Panc1 (cell line): ENCODE measurements around the gene FHL2. TPM values are rescaled to one million over a fixed set of nuclear protein-coding genes. Genes with fewer than 3 reads are reported as not detected.

Experiments used
- ATAC-seq: fragments of 200-7000 bp; cut with Tn5 transposase; 2 replicates; pipeline ENCODE4 v1.9.1; 2020; ENCODE audit warnings: mild to moderate bottlenecking, moderate library complexity
- BruUV-seq: library from RNA; stranded (reverse); fragments of 400-500 nt; replicated peaks from 2 replicates; lab custom pipeline; 2021; lab: Mats Ljungman, UMichigan
- CTCF ChIA-PET: fragments of 300-600 bp; sonication (Branson Sonifier 250); formaldehyde crosslinking; loops from one replicate; lab custom pipeline; 2022; ENCODE audit warnings: antibody characterized with exemption; lab: Charles Lee
- POLR2A ChIA-PET: fragments of 300-600 bp; sonication (Branson Sonifier 250); formaldehyde crosslinking; loops from one replicate; lab custom pipeline; 2022; ENCODE audit warnings: antibody characterized with exemption; lab: Charles Lee
- DNase-seq: peaks from one replicate; pipeline ENCODE4 v3.0.0-alpha.2; 2010; ENCODE audit warnings: low read depth, low spot score
- H3K27ac ChIP-seq: 2 replicates; pipeline ENCODE4 v1.5.1; 2011; ENCODE audit warnings: mild to moderate bottlenecking, low read length, inconsistent platforms
- H3K27me3 ChIP-seq: fragments of 200-500 bp; sonication (Bioruptor generic); 2 replicates; pipeline ENCODE4 v1.6.0; 2014; ENCODE audit warnings: low read length, inconsistent platforms; ENCODE audit not compliant: control insufficient read depth, insufficient read depth
- H3K36me3 ChIP-seq: fragments of 200-500 bp; sonication (Bioruptor generic); 2 replicates; pipeline ENCODE4 v1.5.1; 2014; ENCODE audit warnings: inconsistent platforms, mild to moderate bottlenecking, low read length, moderate library complexity; ENCODE audit not compliant: control insufficient read depth, insufficient read depth
- H3K4me1 ChIP-seq: 2 replicates; pipeline ENCODE4 v1.5.1; 2011; ENCODE audit warnings: inconsistent platforms, mild to moderate bottlenecking, low read length, moderate library complexity; ENCODE audit not compliant: control insufficient read depth, insufficient read depth
- H3K4me3 ChIP-seq, 2 experiments: 2 replicates each; pipeline ENCODE4 v1.5.1; 2011 to 2012; ENCODE audit warnings: low read depth in 2 of 2, low read length in 2 of 2, mild to moderate bottlenecking in 2 of 2, inconsistent platforms in 1 of 2, moderate library complexity in 1 of 2
- H3K9me3 ChIP-seq: fragments of 200-500 bp; sonication (Bioruptor generic); 2 replicates; pipeline ENCODE4 v1.5.1; 2014; ENCODE audit warnings: low read depth, mild to moderate bottlenecking, inconsistent platforms, low read length, moderate library complexity; ENCODE audit not compliant: control insufficient read depth, insufficient read depth
- POLR2AphosphoS5 ChIP-seq: IDR thresholded peaks from 2 replicates; pipeline ENCODE4 v1.6.1; 2012; ENCODE audit warnings: mild to moderate bottlenecking, low read depth, low read length, moderate library complexity
- SIN3A ChIP-seq: IDR thresholded peaks from 2 replicates; pipeline ENCODE4 v1.6.1; 2012; ENCODE audit warnings: low read depth, mild to moderate bottlenecking, low read length, moderate library complexity, borderline replicate concordance; ENCODE audit not compliant: insufficient read depth
- TCF7L2 ChIP-seq: IDR thresholded peaks from 2 replicates; pipeline ENCODE4 v1.6.1; 2011; ENCODE audit warnings: mild to moderate bottlenecking, low read depth, low read length, inconsistent platforms
- in situ Hi-C: cut with HindIII; loops from 2 replicates; pipeline ENCODE4 v1.10.0; 2016; ENCODE audit warnings: low sequenced_read_pairs, low pct_unique_long_range_greater_than_20kb
- intact Hi-C: fragments of 100-400 bp; cut with micrococcal nuclease; formaldehyde crosslinking; loops from one replicate; pipeline ENCODE4 v1.10.0; 2022; ENCODE audit not compliant: unreplicated experiment
- total RNA-seq: library from RNA; stranded (reverse); gene quantifications from one replicate; pipeline ENCODE4 v1.2.1, GENCODE V29; 2021; ENCODE audit not compliant: unreplicated experiment
- TF ChIP-seq, protein P1 (sequence below), 2 experiments: IDR thresholded peaks; 2 replicates each; pipeline ENCODE4 v1.6.1; 2011 to 2012; ENCODE audit warnings: low read depth in 2 of 2, control low read depth in 1 of 2, low read length in 1 of 2, mild to moderate bottlenecking in 1 of 2, moderate library complexity in 1 of 2; ENCODE audit not compliant: insufficient read depth in 1 of 2
- TF ChIP-seq, protein P2 (sequence below): fragments of 450-650 bp; IDR thresholded peaks from 2 replicates; pipeline ENCODE4 v1.5.1; 2017; ENCODE audit warnings: mild to moderate bottlenecking

FHL2 gene
- total RNA-seq, 1 experiment from 2014 or later: 378 TPM

- peaks cover 99% of the 10 kb centered on the region for H3K4me1 ChIP-seq
- in situ Hi-C loops (no loop called here), intact Hi-C loops (no loop called here)
- no TSS peak for BruUV-seq
- H3K27ac ChIP-seq: peak overlapping the region; percentile 100
- no peaks in the 10 kb centered on the region for H3K9me3 ChIP-seq
- no peak for DNase-seq
- no peak for ATAC-seq
- TF ChIP-seq SIN3A: 0 out of 2 replicates have a peak, but pooled peaks have one; percentile 9
- TF ChIP-seq, protein P1, sequence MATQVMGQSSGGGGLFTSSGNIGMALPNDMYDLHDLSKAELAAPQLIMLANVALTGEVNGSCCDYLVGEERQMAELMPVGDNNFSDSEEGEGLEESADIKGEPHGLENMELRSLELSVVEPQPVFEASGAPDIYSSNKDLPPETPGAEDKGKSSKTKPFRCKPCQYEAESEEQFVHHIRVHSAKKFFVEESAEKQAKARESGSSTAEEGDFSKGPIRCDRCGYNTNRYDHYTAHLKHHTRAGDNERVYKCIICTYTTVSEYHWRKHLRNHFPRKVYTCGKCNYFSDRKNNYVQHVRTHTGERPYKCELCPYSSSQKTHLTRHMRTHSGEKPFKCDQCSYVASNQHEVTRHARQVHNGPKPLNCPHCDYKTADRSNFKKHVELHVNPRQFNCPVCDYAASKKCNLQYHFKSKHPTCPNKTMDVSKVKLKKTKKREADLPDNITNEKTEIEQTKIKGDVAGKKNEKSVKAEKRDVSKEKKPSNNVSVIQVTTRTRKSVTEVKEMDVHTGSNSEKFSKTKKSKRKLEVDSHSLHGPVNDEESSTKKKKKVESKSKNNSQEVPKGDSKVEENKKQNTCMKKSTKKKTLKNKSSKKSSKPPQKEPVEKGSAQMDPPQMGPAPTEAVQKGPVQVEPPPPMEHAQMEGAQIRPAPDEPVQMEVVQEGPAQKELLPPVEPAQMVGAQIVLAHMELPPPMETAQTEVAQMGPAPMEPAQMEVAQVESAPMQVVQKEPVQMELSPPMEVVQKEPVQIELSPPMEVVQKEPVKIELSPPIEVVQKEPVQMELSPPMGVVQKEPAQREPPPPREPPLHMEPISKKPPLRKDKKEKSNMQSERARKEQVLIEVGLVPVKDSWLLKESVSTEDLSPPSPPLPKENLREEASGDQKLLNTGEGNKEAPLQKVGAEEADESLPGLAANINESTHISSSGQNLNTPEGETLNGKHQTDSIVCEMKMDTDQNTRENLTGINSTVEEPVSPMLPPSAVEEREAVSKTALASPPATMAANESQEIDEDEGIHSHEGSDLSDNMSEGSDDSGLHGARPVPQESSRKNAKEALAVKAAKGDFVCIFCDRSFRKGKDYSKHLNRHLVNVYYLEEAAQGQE (IDR thresholded peaks at IDR 0.05; ENCODE audit: insufficient read depth in 1 of 2, low read depth in 2 of 2, low read length in 1 of 2): no peak
- H3K4me3 ChIP-seq: no peak overlapping the region
- POLR2A ChIA-PET: interaction anchor here (0.9 kb wide), 1 partner anchor 15 kb away, joined by 3 read pairs; no protein-coding TSS in a partner anchor
- H3K27me3 ChIP-seq: no peaks in the 10 kb centered on the region
- CTCF ChIA-PET: no interaction called here
- peaks cover 25% of the 10 kb centered on the region for H3K36me3 ChIP-seq
Observed at GRCh38 chr2:105375001-105375561, 23.8 kb downstream of the FHL2 start.

DNA sequence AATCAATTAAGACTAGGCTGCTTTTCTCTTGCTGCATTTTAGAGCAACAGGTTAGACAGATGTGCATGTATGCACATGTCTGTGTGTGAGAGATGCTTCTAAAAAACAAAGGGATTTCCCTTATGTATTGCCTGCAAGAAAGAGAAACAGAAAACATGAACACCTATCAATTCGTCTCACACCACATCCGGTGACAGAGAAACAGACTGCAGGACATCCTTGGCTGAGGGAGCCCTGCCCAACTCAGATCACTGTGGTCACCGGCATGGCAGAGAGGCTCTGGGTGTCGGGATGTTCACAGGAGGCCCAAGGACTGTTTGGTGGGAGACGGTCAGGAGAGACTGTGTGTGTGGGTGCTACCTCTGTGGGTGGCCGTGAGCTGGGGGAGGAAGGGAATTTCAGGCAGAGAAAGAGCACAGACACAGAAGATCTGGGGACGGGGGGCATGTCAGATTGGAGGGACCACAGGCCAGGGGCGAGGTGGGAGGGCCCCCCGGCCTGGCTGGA lies 24.9 kb downstream of the FHL2 start:
- H3K4me3 ChIP-seq: no peak overlapping the region
- H3K27me3 ChIP-seq: no peaks in the 10 kb centered on the region
- no peak for DNase-seq
- H3K36me3 ChIP-seq: peaks cover 24% of the 10 kb centered on the region
- CTCF ChIA-PET: no interaction called here
- peak; percentile 56 for TF ChIP-seq POLR2AphosphoS5
- 0 out of 2 replicates have a peak, but pooled peaks have one; percentile 22 for TF ChIP-seq TCF7L2
- TF ChIP-seq, protein P1 (IDR thresholded peaks at IDR 0.05; ENCODE audit: insufficient read depth in 1 of 2, low read depth in 2 of 2, low read length in 1 of 2): no peak
- TF ChIP-seq, protein P2, sequence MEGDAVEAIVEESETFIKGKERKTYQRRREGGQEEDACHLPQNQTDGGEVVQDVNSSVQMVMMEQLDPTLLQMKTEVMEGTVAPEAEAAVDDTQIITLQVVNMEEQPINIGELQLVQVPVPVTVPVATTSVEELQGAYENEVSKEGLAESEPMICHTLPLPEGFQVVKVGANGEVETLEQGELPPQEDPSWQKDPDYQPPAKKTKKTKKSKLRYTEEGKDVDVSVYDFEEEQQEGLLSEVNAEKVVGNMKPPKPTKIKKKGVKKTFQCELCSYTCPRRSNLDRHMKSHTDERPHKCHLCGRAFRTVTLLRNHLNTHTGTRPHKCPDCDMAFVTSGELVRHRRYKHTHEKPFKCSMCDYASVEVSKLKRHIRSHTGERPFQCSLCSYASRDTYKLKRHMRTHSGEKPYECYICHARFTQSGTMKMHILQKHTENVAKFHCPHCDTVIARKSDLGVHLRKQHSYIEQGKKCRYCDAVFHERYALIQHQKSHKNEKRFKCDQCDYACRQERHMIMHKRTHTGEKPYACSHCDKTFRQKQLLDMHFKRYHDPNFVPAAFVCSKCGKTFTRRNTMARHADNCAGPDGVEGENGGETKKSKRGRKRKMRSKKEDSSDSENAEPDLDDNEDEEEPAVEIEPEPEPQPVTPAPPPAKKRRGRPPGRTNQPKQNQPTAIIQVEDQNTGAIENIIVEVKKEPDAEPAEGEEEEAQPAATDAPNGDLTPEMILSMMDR: no peak
- TF ChIP-seq SIN3A: no peak
- POLR2A ChIA-PET: no interaction called here
- no peaks in the 10 kb centered on the region for H3K9me3 ChIP-seq
- peak; percentile 4; the same call in 1 of the 2 replicates for ATAC-seq
- peak overlapping the region; percentile 100 for H3K27ac ChIP-seq
- no TSS peak for BruUV-seq
- in situ Hi-C loops (no loop called here), intact Hi-C loops (no loop called here)
- peaks cover 99% of the 10 kb centered on the region for H3K4me1 ChIP-seq
